Left cardiac atrium (tissue), 4 donors: ENCODE data around the gene RNU5D-1. TPM values are rescaled to one million over a fixed set of nuclear protein-coding genes. Genes with fewer than 3 reads are reported as not detected.

Source experiments
- ATAC-seq, 2 donors: fragments of 200-7000 bp; cut with Tn5 transposase; one replicate each; pipeline ENCODE4 v1.9.1; 2020; ENCODE audit warnings: mild to moderate bottlenecking in 2 of 2, moderate library complexity in 2 of 2
- DNase-seq: peaks from one replicate; pipeline ENCODE4 v3.0.0-alpha.2; 2020
- intact Hi-C, 2 donors: fragments of 100-400 bp; cut with DNase I; formaldehyde crosslinking; loops; one replicate each; pipeline versions ENCODE4 v1.14.1 to v1.15.1; 2022 to 2023
- total RNA-seq, 2 donors: library from RNA; stranded (reverse); fragmentation: NEBNext Ultra II Directional; extraction: Animal tissue kit (Norgen Biotek cat#: 25700); gene quantifications; one replicate each; pipeline ENCODE4 v1.2.1, GENCODE V29; 2021
- donor health status: DM: no; HTN: yes; CAD: no.
- donor health status: DM: no; HTN: yes; CAD: no; lungs with severe emphysema.
- donor health status: DM: yes; HTN: yes; CAD: no.
- donor health status: Dilated cardiomyopathy.

The RNU5D-1 gene
- total RNA-seq, 2 donors from 2014 or later, result not detected

DNA sequence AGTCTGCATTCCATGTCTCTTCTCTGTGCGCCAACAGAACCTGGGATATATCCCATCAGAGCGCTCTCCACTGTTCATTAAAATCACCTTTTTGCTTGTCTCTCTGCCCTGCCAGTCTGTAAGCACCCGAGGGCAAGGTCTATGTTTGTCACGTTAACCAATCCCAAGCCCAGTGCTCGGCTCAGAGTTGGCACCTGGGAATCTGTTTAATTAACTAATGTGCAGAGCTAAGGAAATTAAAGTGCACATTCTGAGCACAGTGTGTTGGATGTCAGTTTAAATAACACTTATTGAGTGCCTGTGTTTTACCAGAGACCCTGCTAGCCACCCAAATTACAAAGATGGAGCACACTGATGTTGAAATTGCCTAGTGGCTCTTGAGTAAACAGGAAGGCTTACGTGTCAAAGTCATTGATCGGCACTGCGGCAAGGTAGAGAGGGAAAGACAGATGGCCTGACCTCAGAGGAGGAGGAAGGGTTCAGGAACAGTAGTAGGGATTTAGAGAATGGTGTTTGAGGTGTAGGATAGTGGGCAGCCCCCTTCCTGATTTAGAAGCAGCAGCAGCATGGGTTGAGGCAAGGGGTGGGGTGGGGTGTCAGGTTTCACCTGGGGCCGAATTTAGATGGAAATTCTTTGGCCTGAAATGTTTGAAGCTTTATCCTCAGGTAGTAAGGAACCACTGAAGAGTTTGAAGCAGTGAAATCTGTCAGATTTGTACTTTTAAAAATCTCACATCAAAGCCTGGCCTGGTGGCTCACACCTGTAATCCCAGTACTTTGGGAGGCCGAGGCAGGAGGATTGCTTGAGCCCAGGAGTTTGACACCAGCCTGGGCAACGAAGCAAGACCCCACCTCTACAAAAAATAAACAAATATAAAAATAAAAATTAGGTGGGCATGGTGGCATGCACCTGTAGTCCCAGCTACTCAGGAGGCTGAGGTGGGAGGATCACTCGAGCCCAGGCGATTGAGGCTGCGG, 48.8 kb downstream of the RNU5D-1 start:
- no peak for DNase-seq
- intact Hi-C loops, result no loop called here
- no peak for ATAC-seq

Other genes starting within 250 kb of the RNU5D-1 start
- 10 to 100 TPM; 11.1 to 11.4 TPM for gene TMEM53, start 56.7 kb downstream of the RNU5D-1 start, total RNA-seq
- gene ARMH1, start 56.5 kb downstream of the RNU5D-1 start, total RNA-seq, result 1 to 10 TPM in 1 of 2 donors, under 1 TPM in 1; 0.16 to 1.2 TPM
- 1 to 10 TPM; 1.2 TPM for gene KIF2C, start 8.7 kb upstream of the RNU5D-1 start, total RNA-seq
- gene RPS8, start 44.4 kb upstream of the RNU5D-1 start, total RNA-seq, result 100 to 1,000 TPM; 950 to 999 TPM
- gene BEST4, start 57.0 kb upstream of the RNU5D-1 start, total RNA-seq, result under 1 TPM; 0.12 to 0.31 TPM
- 10 to 100 TPM in 1 of 2 donors, 1 to 10 TPM in 1; 7.6 to 16.1 TPM for gene PLK3, start 69.2 kb upstream of the RNU5D-1 start, total RNA-seq
- under 1 TPM; 0.71 to 0.79 TPM for gene DYNLT4, start 76.2 kb upstream of the RNU5D-1 start, total RNA-seq
- 1 to 10 TPM; 4.0 to 8.6 TPM for gene BTBD19, start 77.4 kb upstream of the RNU5D-1 start, total RNA-seq
- under 1 TPM; 0.58 to 0.59 TPM for gene PTCH2, start 112.1 kb upstream of the RNU5D-1 start, total RNA-seq